Measurements from ENCODE around the gene AMPH. TPM values are rescaled to one million over a fixed set of nuclear protein-coding genes. Genes with fewer than 3 reads are reported as not detected.

Gene AMPH
- total and polyA plus RNA-seq, 3 donors from 2014 or later, result 5.8 to 9.0 (median 7.6) TPM

- intact Hi-C loops (cut with DNase I; ENCODE audit: low total_unique reads), result no loop called here
- Histone ChIP-seq H3K27me3 (no peaks in the 10 kb centered on the region), H3K4me3 (no peak overlapping the region), H3K27ac (no peak overlapping the region), H3K9me3 (no peaks in the 10 kb centered on the region), H3K36me3 (ENCODE audit: low read depth, missing control alignments) (no peaks in the 10 kb centered on the region), H3K4me1 (no peaks in the 10 kb centered on the region)
- TF ChIP-seq POLR2A (IDR thresholded peaks at IDR 0.05) (no peak), CTCF (IDR thresholded peaks at IDR 0.05) (no peak)
- no peak for DNase-seq
- WGBS, 2 donors, result 51 to 59% methylated on average over 8 of the region's 8 CpGs
Observed at GRCh38 chr7:38675494-38676106, 44.4 kb upstream of the AMPH start.

- Histone ChIP-seq H3K9me3 (no peaks in the 10 kb centered on the region), H3K27me3 (no peaks in the 10 kb centered on the region), H3K4me3 (no peak overlapping the region), H3K36me3 (ENCODE audit: low read depth, missing control alignments) (no peaks in the 10 kb centered on the region), H3K27ac (no peak overlapping the region), H3K4me1 (no peaks in the 10 kb centered on the region)
- DNase-seq, result no peak
- intact Hi-C loops (cut with DNase I; ENCODE audit: low total_unique reads), result no loop called here
- 73 to 90% methylated on average over 1 of the region's 1 CpG for WGBS, 2 donors
- no peak for TF ChIP-seq POLR2A (IDR thresholded peaks at IDR 0.05)
- no peak for TF ChIP-seq CTCF (IDR thresholded peaks at IDR 0.05)
Observed at GRCh38 chr7:38674513-38674912, 43.3 kb upstream of the AMPH start.

GRCh38 chr7:38673795-38674194 is 42.6 kb upstream of the AMPH start:
- TF ChIP-seq CTCF (IDR thresholded peaks at IDR 0.05) (no peak), POLR2A (IDR thresholded peaks at IDR 0.05) (no peak)
- Histone ChIP-seq H3K9me3 (no peaks in the 10 kb centered on the region), H3K27ac (no peak overlapping the region), H3K27me3 (no peaks in the 10 kb centered on the region), H3K4me1 (no peaks in the 10 kb centered on the region), H3K4me3 (no peak overlapping the region), H3K36me3 (ENCODE audit: low read depth, missing control alignments) (no peaks in the 10 kb centered on the region)
- intact Hi-C loops (cut with DNase I; ENCODE audit: low total_unique reads), result no loop called here
- 80 to 86% methylated on average over 3 of the region's 3 CpGs for WGBS, 2 donors
- no peak for DNase-seq

- Histone ChIP-seq H3K9me3 (no peaks in the 10 kb centered on the region), H3K36me3 (ENCODE audit: low read depth, missing control alignments) (no peaks in the 10 kb centered on the region), H3K27ac (no peak overlapping the region), H3K4me1 (no peaks in the 10 kb centered on the region), H3K27me3 (no peaks in the 10 kb centered on the region), H3K4me3 (no peak overlapping the region)
- DNase-seq, result no peak
- WGBS, 2 donors, result 79 to 80% methylated on average over 11 to 12 of the region's 12 CpGs
- intact Hi-C loops (cut with DNase I; ENCODE audit: low total_unique reads), result no loop called here
- TF ChIP-seq CTCF (IDR thresholded peaks at IDR 0.05) (no peak), POLR2A (IDR thresholded peaks at IDR 0.05) (no peak)
Observed at GRCh38 chr7:38671911-38672905, 41.0 kb upstream of the AMPH start.

All from testis (tissue), 3 donors.